HL-60 (cell line): ENCODE results near the gene CCRL2.
A peak's percentile ranks its signal among the peaks of the same experiment; 100 is the strongest.

Source experiments
- DNase-seq, 2 experiments: peaks; one replicate each; pipeline ENCODE4 v3.0.0-alpha.2; 2010 to 2020; ENCODE audit warnings: low read depth in 1 of 2, low spot score in 1 of 2
- H3K27ac ChIP-seq: fragments of 250-450 bp; sonication (Bioruptor Pico); replicated peaks from 2 replicates; pipeline ENCODE4 v1.5.1; 2020; ENCODE audit warnings: mild to moderate bottlenecking, moderate library complexity
- H3K27me3 ChIP-seq: fragments of 250-450 bp; sonication (Bioruptor Pico); 2 replicates; pipeline ENCODE4 v1.5.1; 2021; ENCODE audit warnings: mild to moderate bottlenecking, moderate library complexity; ENCODE audit not compliant: insufficient read depth, poor library complexity, severe bottlenecking
- H3K4me3 ChIP-seq: replicated peaks from 2 replicates; pipeline ENCODE4 v1.5.1; 2011; ENCODE audit warnings: mild to moderate bottlenecking, control low read depth, low read length; ENCODE audit not compliant: insufficient read depth
- GABPA ChIP-seq: IDR thresholded peaks from 2 replicates; pipeline ENCODE4 v1.6.1; 2012; ENCODE audit warnings: low read depth
- POLR2AphosphoS5 ChIP-seq: IDR thresholded peaks from 2 replicates; pipeline ENCODE4 v1.6.1; 2012; ENCODE audit warnings: low read depth
- REST ChIP-seq: IDR thresholded peaks from 2 replicates; pipeline ENCODE4 v1.6.1; 2012; ENCODE audit warnings: low read depth; ENCODE audit not compliant: insufficient replicate concordance
- SPI1 ChIP-seq: IDR thresholded peaks from 2 replicates; pipeline ENCODE4 v1.6.1; 2012; ENCODE audit warnings: low read depth, mild to moderate bottlenecking, borderline replicate concordance
- long read RNA-seq: library from polyadenylated mRNA; unstranded; transcript quantifications from one replicate; pipeline ENCODE4 v2.0.0, GENCODE V29; 2020
- TF ChIP-seq, protein P1 (sequence below): IDR thresholded peaks from one replicate; pipeline ENCODE4 v1.5.1; 2011; ENCODE audit warnings: low read length, control low read depth, inconsistent platforms; ENCODE audit not compliant: insufficient read depth

CCRL2 gene
- long read RNA-seq, result 0 reads

DNA sequence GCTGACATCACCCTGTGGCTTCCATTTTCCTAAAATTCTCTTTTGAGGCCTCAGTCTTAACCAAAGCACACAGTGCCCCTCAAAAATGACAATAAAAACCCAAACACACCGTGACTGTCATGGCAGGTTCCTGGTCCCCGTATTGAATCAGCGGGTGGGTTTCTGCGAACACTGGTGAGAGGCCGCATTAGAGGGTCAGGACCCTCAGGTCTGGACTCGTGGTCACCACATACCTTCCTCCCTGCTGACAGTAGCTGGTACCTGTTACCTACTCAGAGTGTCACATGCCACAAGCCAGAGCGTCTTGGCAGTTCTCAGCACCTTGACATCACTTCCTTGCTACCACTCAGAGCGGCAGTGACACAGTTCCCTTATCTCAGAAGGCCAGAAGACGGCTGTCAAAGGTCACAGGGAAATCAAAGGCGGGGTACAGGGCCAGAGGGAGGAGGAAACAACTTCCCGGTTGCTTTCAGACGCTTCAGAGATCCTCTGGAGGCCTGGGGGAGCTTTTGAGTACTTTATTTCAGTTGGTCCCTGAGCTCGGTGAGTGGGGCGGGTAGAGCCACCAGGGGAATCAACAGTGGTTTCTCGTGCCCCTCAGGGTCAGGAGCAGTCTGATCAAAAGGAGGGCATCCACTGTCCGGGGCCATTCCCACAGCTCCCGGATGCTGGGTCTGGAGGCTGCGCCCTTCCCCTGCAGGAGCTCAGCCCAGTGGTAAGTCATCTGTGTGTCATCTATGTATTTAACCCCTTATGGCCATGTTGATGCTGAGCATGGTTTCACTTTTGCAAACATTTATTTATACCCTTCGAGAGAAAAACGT is at the start of gene CCRL2, which contains the start of gene CCR5AS:
CCRL2 (plus strand) TSS at position 472 of the 824 bp plus-strand sequence. CDS start 821 bp downstream, outside the sequence.
CCR5AS (minus strand) TSS at position 279 of the 824 bp plus-strand sequence.
- peak; percentile 43 to 76 for DNase-seq
- no peak for TF ChIP-seq REST
- no peak for TF ChIP-seq POLR2AphosphoS5
- peak; percentile 61; the same call in 1 of the 2 replicates for TF ChIP-seq SPI1
- TF ChIP-seq GABPA, result peak; percentile 56; the same call in 1 of the 2 replicates
- TF ChIP-seq, protein P1, sequence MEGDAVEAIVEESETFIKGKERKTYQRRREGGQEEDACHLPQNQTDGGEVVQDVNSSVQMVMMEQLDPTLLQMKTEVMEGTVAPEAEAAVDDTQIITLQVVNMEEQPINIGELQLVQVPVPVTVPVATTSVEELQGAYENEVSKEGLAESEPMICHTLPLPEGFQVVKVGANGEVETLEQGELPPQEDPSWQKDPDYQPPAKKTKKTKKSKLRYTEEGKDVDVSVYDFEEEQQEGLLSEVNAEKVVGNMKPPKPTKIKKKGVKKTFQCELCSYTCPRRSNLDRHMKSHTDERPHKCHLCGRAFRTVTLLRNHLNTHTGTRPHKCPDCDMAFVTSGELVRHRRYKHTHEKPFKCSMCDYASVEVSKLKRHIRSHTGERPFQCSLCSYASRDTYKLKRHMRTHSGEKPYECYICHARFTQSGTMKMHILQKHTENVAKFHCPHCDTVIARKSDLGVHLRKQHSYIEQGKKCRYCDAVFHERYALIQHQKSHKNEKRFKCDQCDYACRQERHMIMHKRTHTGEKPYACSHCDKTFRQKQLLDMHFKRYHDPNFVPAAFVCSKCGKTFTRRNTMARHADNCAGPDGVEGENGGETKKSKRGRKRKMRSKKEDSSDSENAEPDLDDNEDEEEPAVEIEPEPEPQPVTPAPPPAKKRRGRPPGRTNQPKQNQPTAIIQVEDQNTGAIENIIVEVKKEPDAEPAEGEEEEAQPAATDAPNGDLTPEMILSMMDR, result no peak
- no peak within 1 kb of the TSS; the same call in 1 of the 2 replicates for H3K4me3 ChIP-seq
- no peaks in the 10 kb centered on the region for H3K27me3 ChIP-seq
- peak within 1 kb of the TSS; percentile 29 for H3K27ac ChIP-seq

GRCh38 chr3:46358466-46358865 is 48.6 kb upstream of the CCRL2 start:
- no peak for DNase-seq
- no peaks in the 10 kb centered on the region for H3K27me3 ChIP-seq
- TF ChIP-seq GABPA (no peak), SPI1 (no peak), REST (no peak), POLR2AphosphoS5 (no peak)
- TF ChIP-seq, protein P1, result no peak
- H3K27ac ChIP-seq, result no peak overlapping the region
- H3K4me3 ChIP-seq, result no peak overlapping the region

GRCh38 chr3:46359733-46360493 is 47.1 kb upstream of the CCRL2 start:
- H3K4me3 ChIP-seq, result no peak overlapping the region
- DNase-seq, result no peak
- no peak for TF ChIP-seq REST
- TF ChIP-seq SPI1, result peak; percentile 78
- no peaks in the 10 kb centered on the region for H3K27me3 ChIP-seq
- peak overlapping the region; percentile 12; the same call in 1 of the 2 replicates for H3K27ac ChIP-seq
